Spinal cord (tissue), 10 donors: ENCODE measurements around the gene CAPZA1. TPM values are rescaled to one million over a fixed set of nuclear protein-coding genes. Genes with fewer than 3 reads are reported as not detected.
"Not testable (repeated sequence)": the region's sequence is repeated elsewhere in the genome, so short reads cannot be mapped to it uniquely, and the experiment has no call there.

Source experiments
- DNase-seq, 6 donors: peaks; one replicate each; pipeline versions ENCODE4 v3.0.0 to v3.0.0-alpha.2; 2013 to 2015; ENCODE audit warnings: low spot score in 6 of 6, low read depth in 4 of 6
- H3K27ac ChIP-seq: one replicate; pipeline ENCODE4 v1.5.1; 2013; ENCODE audit warnings: low read depth, low read length, control low read depth
- H3K27me3 ChIP-seq: one replicate; pipeline ENCODE4 v1.6.1; 2013; ENCODE audit warnings: low read length; ENCODE audit not compliant: control insufficient read depth, insufficient read depth
- H3K36me3 ChIP-seq: one replicate; pipeline ENCODE4 v1.6.1; 2013; ENCODE audit warnings: low read length; ENCODE audit not compliant: control insufficient read depth, insufficient read depth
- H3K4me1 ChIP-seq: one replicate; pipeline ENCODE4 v1.6.1; 2013; ENCODE audit warnings: low read length; ENCODE audit not compliant: control insufficient read depth, insufficient read depth
- H3K4me3 ChIP-seq: one replicate; pipeline ENCODE4 v1.5.1; 2013; ENCODE audit warnings: low read depth, low read length, control low read depth
- H3K9me3 ChIP-seq: one replicate; pipeline ENCODE4 v1.6.1; 2013; ENCODE audit warnings: low read length; ENCODE audit not compliant: control insufficient read depth, insufficient read depth
- WGBS: methylation state at CpG from one replicate; pipeline ENCODE4 v1.1.5; 2013; ENCODE audit warnings: missing lambda C conversion rate; ENCODE audit not compliant: insufficient coverage; 5-methylcytosine and 5-hydroxymethylcytosine counted together
- polyA plus RNA-seq, 2 donors: library from polyadenylated mRNA; unstranded; fragments of 120-200 nt; gene quantifications; one replicate each; pipeline ENCODE4 v1.2.1, GENCODE V29; 2013; ENCODE audit not compliant: insufficient read length in 2 of 2
- total RNA-seq, 2 donors: library from RNA; depleted of rRNA in 1 of 2; stranded (reverse); fragments of 120-200 nt in 1 of 2; fragments of >200 nt in 1 of 2; gene quantifications; one replicate each; pipeline versions ENCODE4 v1.2.3 to v1.2.4, GENCODE V29; 2013 to 2014
- donor health status: healthy.

The CAPZA1 gene
- total and polyA plus RNA-seq, 4 donors, result 76.4 to 148 (median 98.1) TPM

GRCh38 chr1:112638110-112638428 is 18.4 kb downstream of the CAPZA1 start:
- no peak overlapping the region for H3K4me3 ChIP-seq
- H3K4me1 ChIP-seq, result peaks cover 4% of the 10 kb centered on the region
- WGBS, result no CpG with 5 or more reads among the region's 1 CpG
- DNase-seq, result no peak
- no peaks in the 10 kb centered on the region for H3K9me3 ChIP-seq
- H3K27ac ChIP-seq, result no peak overlapping the region
- no peaks in the 10 kb centered on the region for H3K36me3 ChIP-seq
- H3K27me3 ChIP-seq, result no peaks in the 10 kb centered on the region

GRCh38 chr1:112640437-112640836 is 20.8 kb downstream of the CAPZA1 start:
- H3K4me1 ChIP-seq, H3K36me3 ChIP-seq, H3K9me3 ChIP-seq, H3K27ac ChIP-seq, H3K27me3 ChIP-seq, H3K4me3 ChIP-seq: not testable (repeated sequence)
- peak in 1 of 6 donors; percentile 6 for DNase-seq
- WGBS, result 67% methylated on average over 18 of the region's 23 CpGs

GRCh38 chr1:112643080-112643479 is 23.4 kb downstream of the CAPZA1 start:
- no CpG with 5 or more reads among the region's 2 CpGs for WGBS
- no peak for DNase-seq
- no peak overlapping the region for H3K4me3 ChIP-seq
- H3K9me3 ChIP-seq, result no peaks in the 10 kb centered on the region
- no peaks in the 10 kb centered on the region for H3K27me3 ChIP-seq
- H3K36me3 ChIP-seq, result peaks cover under 1% of the 10 kb centered on the region
- H3K4me1 ChIP-seq, result peaks cover 4% of the 10 kb centered on the region
- no peak overlapping the region for H3K27ac ChIP-seq

- H3K4me3 ChIP-seq, result no peak overlapping the region
- H3K27me3 ChIP-seq, result no peaks in the 10 kb centered on the region
- H3K36me3 ChIP-seq, result peaks cover 10% of the 10 kb centered on the region
- peaks cover 4% of the 10 kb centered on the region for H3K4me1 ChIP-seq
- no peak for DNase-seq
- 98% methylated on average over 4 of the region's 4 CpGs for WGBS
- H3K9me3 ChIP-seq, result no peaks in the 10 kb centered on the region
- H3K27ac ChIP-seq, result no peak overlapping the region
Observed at GRCh38 chr1:112646225-112646624, 26.6 kb downstream of the CAPZA1 start.

GRCh38 chr1:112651205-112651604 is 31.6 kb downstream of the CAPZA1 start:
- Histone ChIP-seq H3K4me1 (no peaks in the 10 kb centered on the region), H3K27me3 (no peaks in the 10 kb centered on the region), H3K4me3 (no peak overlapping the region), H3K36me3 (peaks cover 17% of the 10 kb centered on the region), H3K9me3 (no peaks in the 10 kb centered on the region), H3K27ac (no peak overlapping the region)
- no peak for DNase-seq
- WGBS, result no CpG with 5 or more reads among the region's 1 CpG

GRCh38 chr1:112665857-112666256 is 46.2 kb downstream of the CAPZA1 start:
- Histone ChIP-seq H3K9me3 (no peaks in the 10 kb centered on the region), H3K27ac (no peak overlapping the region), H3K27me3 (no peaks in the 10 kb centered on the region), H3K36me3 (peaks cover 47% of the 10 kb centered on the region), H3K4me1 (no peaks in the 10 kb centered on the region), H3K4me3 (no peak overlapping the region)
- DNase-seq, result no peak
- WGBS, result 93% methylated on average over 2 of the region's 3 CpGs

GRCh38 chr1:112666946-112667345 is 47.3 kb downstream of the CAPZA1 start:
- peaks cover 42% of the 10 kb centered on the region for H3K36me3 ChIP-seq
- no CpG with 5 or more reads among the region's 2 CpGs for WGBS
- no peaks in the 10 kb centered on the region for H3K9me3 ChIP-seq
- H3K4me3 ChIP-seq, result no peak overlapping the region
- no peaks in the 10 kb centered on the region for H3K27me3 ChIP-seq
- H3K4me1 ChIP-seq, result no peaks in the 10 kb centered on the region
- DNase-seq, result no peak
- no peak overlapping the region for H3K27ac ChIP-seq

- H3K4me1 ChIP-seq, result peaks cover 10% of the 10 kb centered on the region
- H3K27ac ChIP-seq, result no peak overlapping the region
- H3K36me3 ChIP-seq, result peaks cover 17% of the 10 kb centered on the region
- DNase-seq, result no peak
- H3K4me3 ChIP-seq, result no peak overlapping the region
- no CpG with 5 or more reads among the region's 2 CpGs for WGBS
- no peaks in the 10 kb centered on the region for H3K9me3 ChIP-seq
- no peaks in the 10 kb centered on the region for H3K27me3 ChIP-seq
Observed at GRCh38 chr1:112672009-112672408, 52.4 kb downstream of the CAPZA1 start.

GRCh38 chr1:112672842-112673241 is 53.2 kb downstream of the CAPZA1 start:
- WGBS, result no CpG with 5 or more reads among the region's 1 CpG
- DNase-seq, result no peak
- no peak overlapping the region for H3K4me3 ChIP-seq
- no peaks in the 10 kb centered on the region for H3K27me3 ChIP-seq
- peaks cover 10% of the 10 kb centered on the region for H3K4me1 ChIP-seq
- peak overlapping the region; percentile 95 for H3K27ac ChIP-seq
- H3K9me3 ChIP-seq, result no peaks in the 10 kb centered on the region
- H3K36me3 ChIP-seq, result peaks cover 11% of the 10 kb centered on the region

GRCh38 chr1:112673592-112674439 is 54.2 kb downstream of the CAPZA1 start:
- Histone ChIP-seq H3K4me1 (peaks cover 10% of the 10 kb centered on the region), H3K9me3 (no peaks in the 10 kb centered on the region), H3K4me3 (peak overlapping the region; percentile 83), H3K27ac (peak overlapping the region; percentile 95), H3K27me3 (no peaks in the 10 kb centered on the region), H3K36me3 (peaks cover 5% of the 10 kb centered on the region)
- DNase-seq, result peak in 4 of 6 donors; percentile 12 to 72 (median 18)
- WGBS, result 4% methylated on average over 13 of the region's 18 CpGs
